NCI-H1092 treated with DMSO at 0.1 percent for 48 hours (cell line): ENCODE data around the gene MKRN1.
"Not testable (repeated sequence)": the region's sequence is repeated elsewhere in the genome, so short reads cannot be mapped to it uniquely, and the experiment has no call there.

ENCODE experiments used
- DNase-seq: peaks from one replicate; lab custom pipeline; 2025; lab: John Stamatoyannopoulos, UW

The MKRN1 gene

DNA sequence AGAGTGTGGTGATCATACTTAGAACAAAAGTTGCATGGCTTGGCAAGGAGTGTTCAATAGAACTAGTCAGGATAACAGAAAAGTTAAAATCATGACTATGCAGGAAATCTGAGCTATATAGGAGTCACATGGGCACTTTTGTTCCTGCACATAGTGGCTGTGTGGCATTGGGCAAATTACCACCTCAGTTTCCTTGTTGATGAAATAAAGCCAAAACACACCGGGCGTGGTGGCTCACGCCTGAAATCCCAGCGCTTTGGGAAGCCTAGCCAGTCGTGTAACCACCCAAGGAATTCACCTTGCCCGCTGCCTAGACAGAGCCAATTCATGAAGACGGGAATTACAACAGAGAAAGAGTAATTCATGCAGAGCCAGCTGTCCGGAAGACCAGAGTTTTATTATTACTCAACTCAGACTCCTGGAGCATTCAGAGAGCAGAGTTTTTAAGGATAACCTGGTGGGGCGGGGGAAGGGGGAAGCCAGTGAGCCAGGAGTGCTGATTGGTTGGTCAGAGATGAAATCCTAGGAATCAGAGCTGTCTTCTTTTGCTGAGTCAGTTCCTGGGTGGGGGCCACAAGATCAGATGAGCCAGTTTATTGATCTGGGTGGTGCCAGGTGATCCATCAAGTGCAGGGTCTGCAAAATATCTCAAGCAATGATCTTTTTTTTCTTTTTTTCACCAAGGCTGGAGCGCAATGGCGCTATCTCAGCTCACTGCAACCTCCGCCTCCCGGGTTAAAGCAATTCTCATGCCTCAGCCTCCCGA is 6.4 kb upstream of the MKRN1 start:
- DNase-seq = no peak

- no peak for DNase-seq
Measured at GRCh38 chr7:140484951-140485499, 5.7 kb upstream of the MKRN1 start.

GRCh38 chr7:140484479-140484878 is 5.2 kb upstream of the MKRN1 start:
- DNase-seq = no peak

DNA sequence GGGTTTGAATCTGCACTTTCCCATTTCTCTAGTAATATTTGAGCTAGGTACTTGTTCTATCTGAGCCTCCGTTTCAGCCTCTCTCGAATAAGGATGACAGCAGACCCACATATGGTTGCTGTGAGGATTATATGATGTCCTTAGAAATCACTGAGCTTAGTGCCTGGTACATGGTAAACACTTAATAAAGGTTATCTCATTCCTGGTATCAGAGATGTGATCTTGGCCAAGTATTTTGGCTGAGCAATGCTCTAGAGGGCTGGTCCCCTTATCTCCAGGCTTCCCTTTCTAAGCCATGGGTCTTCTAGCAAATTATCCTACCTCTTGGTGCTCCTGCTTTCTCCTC is 407 bp upstream of the MKRN1 start:
- no peak for DNase-seq

DNA sequence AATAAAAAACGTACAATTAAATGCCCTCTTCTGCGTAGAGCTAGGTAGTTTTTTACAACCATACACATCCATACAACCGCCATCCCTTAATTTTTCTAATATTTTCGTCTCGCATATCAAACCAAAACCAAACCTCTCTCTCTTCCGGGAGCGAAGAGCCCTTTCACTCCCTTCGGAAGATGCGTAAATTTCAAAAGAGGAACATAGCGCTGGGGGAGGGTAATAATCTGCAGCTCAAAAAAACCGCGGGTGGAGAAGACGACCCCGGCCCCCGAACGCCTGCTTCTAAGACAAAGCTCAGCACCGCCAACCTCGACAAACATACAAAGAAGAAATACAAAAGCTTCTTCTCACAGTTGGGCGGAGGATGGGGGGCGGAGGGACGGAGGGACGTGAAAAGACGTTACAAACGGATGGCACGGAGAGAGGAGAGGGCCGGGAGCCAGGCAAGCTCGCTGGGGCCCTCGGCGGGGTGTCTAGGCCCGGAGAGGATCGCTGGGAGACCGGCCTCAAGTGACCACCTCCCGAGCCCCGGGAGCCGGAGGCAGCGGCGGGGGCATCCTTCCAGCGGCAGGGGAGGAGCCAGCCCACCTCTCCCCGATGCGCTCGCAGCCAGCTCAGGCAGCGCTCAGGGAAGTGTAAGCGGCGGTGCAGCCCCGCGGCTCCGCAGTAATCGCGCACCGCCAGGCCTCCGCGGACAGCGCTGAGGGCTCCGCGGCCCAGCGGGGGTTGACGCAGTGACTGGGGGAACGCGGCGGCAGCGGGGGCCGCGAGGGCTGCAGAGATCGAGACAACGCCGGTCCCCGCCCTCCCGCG is 851 bp downstream of the MKRN1 start:
- DNase-seq = peak; percentile 53

DNA sequence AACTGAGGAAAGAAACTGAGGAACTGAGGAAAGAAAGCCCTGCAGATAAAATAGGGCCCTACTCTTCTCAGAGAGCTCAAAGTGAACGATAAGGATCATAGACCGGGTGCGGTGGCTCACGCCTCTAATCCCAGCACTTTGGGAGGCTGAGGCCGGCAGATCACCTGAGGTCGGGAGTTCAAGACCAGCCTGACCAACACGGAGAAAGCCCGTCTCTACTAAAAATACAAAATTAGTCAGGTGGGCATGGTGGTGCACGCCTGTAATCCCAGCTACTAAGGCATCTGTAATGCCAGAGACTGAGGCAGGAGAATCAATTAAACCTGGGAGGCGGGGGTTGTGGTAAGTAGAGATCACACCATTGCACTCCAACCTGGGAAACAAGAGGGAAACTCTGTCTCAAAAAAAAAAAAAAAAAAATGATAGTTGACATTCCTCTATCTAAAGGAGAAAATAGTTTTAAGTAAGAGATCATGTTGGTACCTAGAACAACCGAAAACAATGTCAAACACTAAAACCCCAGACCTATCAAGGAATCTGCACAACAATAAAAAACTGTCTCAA is 2.5 kb downstream of the MKRN1 start:
- DNase-seq = no peak

GRCh38 chr7:140475747-140476333 is 3.5 kb downstream of the MKRN1 start:
- DNase-seq = peak; percentile 69

GRCh38 chr7:140463111-140463510 is 16.2 kb downstream of the MKRN1 start:
- DNase-seq = no peak

GRCh38 chr7:140458916-140459315 is 20.4 kb downstream of the MKRN1 start:
- no peak for DNase-seq

- DNase-seq = no peak
Measured at GRCh38 chr7:140458201-140458600, 21.1 kb downstream of the MKRN1 start.

DNA sequence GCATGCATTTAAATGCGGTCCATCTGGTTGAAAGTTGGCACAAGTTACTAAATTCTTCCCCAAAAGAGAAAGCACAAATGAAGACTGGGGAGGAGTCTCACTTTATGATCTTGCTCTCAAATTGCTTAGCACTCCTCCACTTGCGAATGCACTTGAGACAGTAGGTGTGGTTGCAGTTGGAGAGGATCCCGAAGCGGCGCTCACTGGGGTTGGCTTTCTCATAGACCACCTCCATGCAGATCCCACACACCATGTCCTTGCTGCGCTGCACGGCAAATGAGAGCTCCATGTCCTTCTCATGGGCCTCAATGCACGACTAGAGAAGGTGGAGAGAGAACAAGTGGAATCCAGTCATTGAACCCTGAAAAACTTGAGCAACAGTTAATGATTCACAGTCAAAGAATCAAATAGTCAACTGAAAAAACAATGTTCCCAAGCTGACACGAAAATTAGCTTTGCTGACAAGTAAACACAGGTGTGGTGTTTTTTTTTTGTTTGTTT is 22.7 kb downstream of the MKRN1 start:
- no peak for DNase-seq

DNA sequence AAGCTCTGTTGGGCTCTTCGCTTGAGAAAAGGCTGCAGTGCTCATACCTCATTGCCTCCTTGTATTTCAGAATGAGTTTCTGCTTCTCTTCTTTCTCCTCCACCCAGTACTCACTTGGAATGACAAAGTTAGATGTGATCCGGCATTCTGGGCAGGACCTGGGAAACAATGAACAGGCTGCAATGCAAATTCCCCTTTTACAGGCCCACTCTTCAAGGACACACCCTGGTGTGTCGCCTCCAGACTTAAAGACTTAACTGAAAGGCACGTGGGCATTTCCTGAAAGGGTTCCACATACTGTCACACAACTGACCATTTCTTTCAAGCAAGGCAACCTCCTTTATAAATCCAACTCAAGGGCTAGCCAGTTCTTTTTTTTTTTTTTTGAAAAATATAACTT is 23.6 kb downstream of the MKRN1 start:
- no peak for DNase-seq

GRCh38 chr7:140454657-140455015 is 24.7 kb downstream of the MKRN1 start:
- DNase-seq = no peak

DNA sequence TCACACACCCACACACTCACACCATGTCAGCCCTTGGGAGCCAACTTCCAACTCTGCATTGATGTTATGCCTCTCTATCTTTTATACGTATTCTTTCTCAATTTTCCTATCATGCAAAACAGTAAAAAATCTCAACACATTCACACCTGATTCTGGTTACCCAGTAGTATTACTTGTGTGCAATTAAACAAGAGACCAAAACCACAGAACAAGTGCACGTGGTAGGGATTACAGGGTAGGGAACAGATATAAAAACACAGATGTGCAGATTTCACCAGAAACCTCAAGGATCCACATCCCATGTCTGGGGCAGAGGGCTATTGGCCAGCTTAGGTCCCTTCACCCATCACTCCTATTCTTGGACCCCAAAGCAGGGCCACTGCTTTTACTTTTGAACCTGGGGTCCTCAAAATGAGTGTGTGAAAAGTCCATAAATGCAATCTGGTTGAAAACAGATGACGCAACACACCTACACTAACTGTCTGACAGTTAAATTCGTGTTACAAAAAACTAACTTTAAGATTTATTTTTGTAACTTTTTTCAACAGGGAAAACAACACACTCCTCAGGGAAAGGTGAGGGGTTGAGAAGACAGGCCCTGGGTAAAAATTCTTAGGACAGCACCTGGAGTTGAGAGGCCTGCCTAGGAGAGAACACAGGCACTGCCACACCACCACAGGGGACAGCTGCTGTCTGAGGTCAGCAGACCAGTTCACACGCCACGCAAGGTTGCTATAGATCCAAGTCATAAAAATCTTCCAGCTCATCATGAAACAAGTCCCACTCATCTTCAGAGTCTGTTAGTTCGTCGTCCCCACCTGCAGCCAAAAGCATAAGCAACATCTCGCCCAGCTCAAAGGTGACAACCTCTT is 25.3 kb downstream of the MKRN1 start:
- DNase-seq = not testable (repeated sequence)

DNA sequence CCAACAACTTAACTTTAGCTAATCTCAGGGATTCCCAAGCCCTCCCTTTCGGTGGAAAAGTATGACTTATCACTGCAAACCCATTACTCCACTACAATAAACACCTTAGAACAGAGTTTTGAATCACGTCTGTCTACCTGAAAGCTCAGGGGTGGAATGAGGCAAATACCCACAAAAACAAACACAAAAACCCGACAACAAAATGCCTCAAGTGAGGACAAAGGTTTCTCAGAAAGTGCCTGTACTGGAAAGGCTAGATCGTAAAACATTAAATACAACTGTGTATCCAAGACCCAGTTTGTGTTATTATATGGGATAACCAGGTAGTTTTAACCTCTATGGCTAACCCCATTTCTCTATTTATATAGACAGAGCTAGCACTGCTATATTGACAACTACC is 26.0 kb downstream of the MKRN1 start:
- no peak for DNase-seq

GRCh38 chr7:140451716-140452115 is 27.6 kb downstream of the MKRN1 start:
- no peak for DNase-seq

GRCh38 chr7:140448781-140449480 is 30.4 kb downstream of the MKRN1 start:
- no peak for DNase-seq

DNA sequence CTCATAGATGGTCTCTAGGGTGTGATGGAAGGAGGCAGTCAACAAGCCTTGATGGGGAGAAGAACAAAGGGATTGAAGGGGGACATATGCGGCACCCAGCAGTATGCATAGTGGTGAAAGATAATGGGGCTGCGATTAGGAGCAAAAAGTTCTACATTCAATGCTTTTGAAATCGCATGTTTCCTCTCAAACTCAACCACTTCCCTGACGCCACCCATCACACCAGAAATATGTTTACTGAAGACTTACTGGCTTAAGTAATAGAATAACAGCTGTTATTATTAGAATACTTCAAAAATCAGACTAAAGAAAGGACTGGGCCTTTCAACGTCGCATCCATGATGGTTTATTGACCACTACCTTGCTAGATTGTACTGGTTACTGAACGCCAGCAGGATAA is 31.5 kb downstream of the MKRN1 start:
- no peak for DNase-seq

DNA sequence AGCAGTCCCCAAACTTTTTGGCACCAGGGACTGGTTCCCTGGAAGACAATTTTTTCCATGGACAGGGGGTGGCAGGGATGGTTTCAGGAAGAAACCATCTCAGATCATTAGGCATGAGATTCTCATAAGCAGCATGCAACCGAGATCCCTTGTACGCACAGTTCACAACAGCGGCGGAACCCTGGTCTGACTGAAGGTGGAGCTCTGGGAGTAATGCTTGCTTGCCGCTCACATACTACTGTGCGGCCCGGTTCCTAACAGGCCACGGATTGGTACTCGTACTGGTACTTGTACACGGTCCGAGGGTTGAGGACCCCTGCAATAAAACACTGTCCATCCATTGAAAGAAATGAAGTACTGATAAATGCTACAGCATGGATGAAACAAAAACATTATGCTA is 32.8 kb downstream of the MKRN1 start:
- DNase-seq = no peak

GRCh38 chr7:140441519-140441918 is 37.8 kb downstream of the MKRN1 start:
- DNase-seq = no peak

DNA sequence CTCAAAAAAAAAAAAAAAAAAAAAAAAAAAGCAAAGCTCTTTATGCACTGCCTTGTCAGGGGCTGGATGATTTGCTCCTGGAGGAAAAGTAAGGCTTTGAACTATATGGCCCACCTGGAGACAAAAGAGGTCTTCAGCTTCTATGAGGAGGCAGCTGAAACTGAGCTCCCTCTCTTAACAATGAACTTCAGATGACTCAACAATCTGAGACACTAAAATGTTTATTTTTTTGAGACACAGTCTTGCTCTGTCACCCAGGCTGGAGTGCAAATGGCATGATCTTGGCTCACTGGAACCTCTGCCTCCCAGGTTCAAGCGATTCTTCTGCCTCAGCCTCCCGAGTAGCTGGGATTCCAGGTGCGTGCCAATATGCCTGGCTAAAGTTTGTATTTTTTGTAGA is 38.7 kb downstream of the MKRN1 start:
- no peak for DNase-seq
